ENCODE measurements around the gene HSF2. TPM values are rescaled to one million over a fixed set of nuclear protein-coding genes. Genes with fewer than 3 reads are reported as not detected.

The HSF2 gene
- total RNA-seq, 2 experiments from 2014 or later, result 12.0 to 13.3 TPM

DNA sequence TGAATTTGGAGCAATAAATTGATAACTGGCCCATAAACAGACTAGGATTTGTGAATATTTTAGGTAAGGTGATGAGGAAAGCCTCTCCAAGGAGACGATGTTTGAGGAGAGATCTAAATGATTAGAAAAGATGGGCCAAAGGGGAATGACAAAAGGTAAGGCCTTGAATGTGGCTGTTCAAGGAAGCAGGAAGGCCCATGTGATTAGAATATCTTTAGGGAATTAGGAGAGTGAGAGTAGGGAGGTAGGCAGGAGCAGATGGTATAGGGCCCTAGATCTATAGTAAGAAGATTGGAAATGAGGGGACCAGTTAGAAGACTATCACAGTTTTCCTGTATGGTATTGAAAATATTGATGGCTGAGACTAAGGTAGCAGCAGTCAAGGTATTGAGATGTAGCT is 6.7 kb downstream of the HSF2 start:
- Mint-ChIP-seq H3K4me3 (no peak overlapping the region), H3K27me3 (no peaks in the 10 kb centered on the region), H3K27ac (no peak overlapping the region), H3K4me1 (peaks cover 33% of the 10 kb centered on the region), H3K9me3 (no peaks in the 10 kb centered on the region), H3K36me3 (ENCODE audit: low read depth) (peaks cover 32% of the 10 kb centered on the region)
- POLR2A ChIA-PET, result no interaction called here
- CTCF ChIA-PET, result interaction anchor here (1.3 kb wide), 1 partner anchor 9 kb away, joined by 4 read pairs; no protein-coding TSS in a partner anchor
- DNase-seq, result no peak

DNA sequence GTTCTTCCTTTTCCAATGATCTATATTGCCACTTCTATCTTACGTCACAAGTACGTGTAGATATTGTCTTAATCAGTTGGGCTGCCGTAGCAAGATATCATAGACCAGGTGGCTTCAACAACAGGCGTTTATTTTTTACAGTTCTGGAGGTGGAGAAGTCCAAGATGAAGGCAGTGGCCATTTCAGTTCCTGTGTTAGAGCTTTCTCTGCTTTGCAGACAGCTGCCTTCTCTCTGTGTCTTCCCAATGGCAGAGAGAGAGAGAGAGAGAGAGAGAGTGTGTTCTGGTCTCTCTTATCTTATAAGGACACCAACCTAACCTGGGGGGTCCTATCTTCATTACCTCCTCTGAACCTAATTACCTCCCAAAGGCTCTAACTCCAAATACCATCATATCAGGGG is 8.3 kb downstream of the HSF2 start:
- Mint-ChIP-seq H3K9me3 (no peaks in the 10 kb centered on the region), H3K27me3 (no peaks in the 10 kb centered on the region), H3K4me3 (no peak overlapping the region), H3K36me3 (ENCODE audit: low read depth) (peaks cover 42% of the 10 kb centered on the region), H3K27ac (no peak overlapping the region), H3K4me1 (peaks cover 20% of the 10 kb centered on the region)
- no peak for DNase-seq
- POLR2A ChIA-PET, result interaction anchor here (1.1 kb wide), 1 partner anchor 64 kb away, joined by 4 read pairs; the partner anchor contains the start of gene SERINC1
- CTCF ChIA-PET, result interaction anchor here (1.9 kb wide), 1 partner anchor 9 kb away, joined by 7 read pairs; the partner anchor contains the start of gene HSF2

DNA sequence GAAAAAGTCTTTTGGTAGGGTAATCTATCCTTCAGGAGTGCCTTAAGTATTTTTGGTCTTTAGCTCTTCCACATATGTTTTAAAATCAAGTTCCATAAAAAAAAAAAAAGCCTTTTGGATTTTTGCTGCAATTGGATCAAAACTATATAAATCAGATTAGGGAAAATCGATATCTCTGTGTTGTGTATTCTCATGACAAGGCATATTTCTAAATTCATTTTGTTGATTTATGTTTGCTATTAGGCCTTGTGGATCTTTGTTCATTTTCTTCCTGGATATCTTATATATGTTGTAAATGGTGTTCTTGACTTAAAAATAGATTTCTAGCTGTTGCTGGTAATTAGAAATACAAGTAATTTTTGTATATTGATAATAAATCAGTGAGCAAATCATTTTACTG is 8.8 kb downstream of the HSF2 start:
- no peak overlapping the region for H3K27ac Mint-ChIP-seq
- H3K9me3 Mint-ChIP-seq, result no peaks in the 10 kb centered on the region
- H3K4me1 Mint-ChIP-seq, result peaks cover 20% of the 10 kb centered on the region
- ChIA-PET CTCF (interaction anchor here (0.7 to 1.9 kb wide), 3 partner anchors 9 to 35 kb away, joined by 4 to 7 read pairs (median 5); partner anchors contain the start of gene HSF2), POLR2A (interaction anchor here (1.1 kb wide), 1 partner anchor 63 kb away, joined by 4 read pairs; the partner anchor contains the start of gene SERINC1)
- DNase-seq, result no peak
- peaks cover 43% of the 10 kb centered on the region for H3K36me3 Mint-ChIP-seq (ENCODE audit: low read depth)
- no peak overlapping the region for H3K4me3 Mint-ChIP-seq
- no peaks in the 10 kb centered on the region for H3K27me3 Mint-ChIP-seq

DNA sequence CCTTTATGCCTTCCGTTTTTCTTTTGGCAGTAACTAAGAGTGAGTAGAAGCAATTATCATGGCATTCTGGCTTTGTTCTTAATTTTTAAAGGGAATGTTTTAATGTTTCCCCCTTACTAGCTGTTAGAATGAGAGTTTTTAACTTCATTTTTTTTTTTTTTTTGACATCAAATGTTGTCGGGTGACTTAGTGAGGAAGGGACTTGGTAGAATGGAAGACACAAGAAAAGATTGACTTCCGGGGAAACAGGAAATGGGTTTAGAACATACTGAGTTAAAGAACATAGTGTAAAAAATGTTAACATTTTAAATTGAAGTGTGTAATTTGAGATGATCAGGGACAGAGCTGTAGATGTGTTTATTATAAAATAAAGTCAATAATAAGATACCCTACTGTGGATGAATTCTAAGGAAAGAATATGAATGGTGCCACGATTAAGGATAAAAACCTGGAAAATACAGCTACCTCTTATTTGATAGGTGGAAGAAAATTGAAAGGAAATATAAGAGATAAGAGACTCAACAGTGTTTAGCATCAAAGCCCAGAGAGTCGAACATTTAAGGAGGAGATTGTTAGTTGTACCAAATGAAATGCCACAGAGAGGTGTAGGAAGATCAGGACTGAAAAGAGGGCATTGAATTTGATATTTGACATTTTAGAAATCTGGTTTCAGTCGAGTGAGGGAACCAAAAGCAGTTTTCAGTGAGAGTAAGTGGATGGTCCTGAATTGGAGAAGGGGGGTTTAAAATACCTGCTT is 9.4 kb downstream of the HSF2 start:
- POLR2A ChIA-PET, result interaction anchor here (2.1 kb wide), 1 partner anchor 63 kb away, joined by 7 read pairs; the partner anchor contains the start of gene SERINC1
- DNase-seq, result no peak
- peaks cover 19% of the 10 kb centered on the region for H3K4me1 Mint-ChIP-seq
- no peaks in the 10 kb centered on the region for H3K27me3 Mint-ChIP-seq
- peak overlapping the region; percentile 36 for H3K4me3 Mint-ChIP-seq
- peak overlapping the region; percentile 50 for H3K27ac Mint-ChIP-seq
- CTCF ChIA-PET, result interaction anchor here (0.7 to 1.9 kb wide), 3 partner anchors 10 to 34 kb away, joined by 4 to 7 read pairs (median 5); partner anchors contain the start of gene HSF2
- H3K36me3 Mint-ChIP-seq (ENCODE audit: low read depth), result peaks cover 48% of the 10 kb centered on the region
- no peaks in the 10 kb centered on the region for H3K9me3 Mint-ChIP-seq

DNA sequence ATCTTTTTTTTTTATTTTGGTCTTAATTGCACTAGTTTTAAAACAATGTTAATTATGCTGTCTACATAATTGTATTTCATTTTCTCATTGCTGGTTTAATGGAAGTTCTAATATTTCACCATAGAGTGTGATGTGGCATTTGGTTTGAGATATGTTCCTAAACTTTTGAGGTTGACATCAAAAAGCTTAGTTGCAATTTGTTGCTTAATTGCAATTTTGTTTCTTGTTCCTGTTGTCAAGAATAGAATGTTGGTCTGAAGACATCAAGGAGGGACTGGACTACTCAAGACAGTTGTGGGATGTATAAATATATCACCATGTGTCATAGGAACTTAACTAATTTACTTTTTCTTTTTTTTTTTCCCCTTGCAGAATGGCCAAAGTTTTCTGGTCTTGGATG is 12.5 kb downstream of the HSF2 start:
- H3K36me3 Mint-ChIP-seq (ENCODE audit: low read depth), result peaks cover 49% of the 10 kb centered on the region
- DNase-seq, result no peak
- H3K27me3 Mint-ChIP-seq, result no peaks in the 10 kb centered on the region
- H3K27ac Mint-ChIP-seq, result no peak overlapping the region
- H3K9me3 Mint-ChIP-seq, result no peaks in the 10 kb centered on the region
- CTCF ChIA-PET, result no interaction called here
- no peak overlapping the region for H3K4me3 Mint-ChIP-seq
- POLR2A ChIA-PET, result no interaction called here
- peaks cover 14% of the 10 kb centered on the region for H3K4me1 Mint-ChIP-seq

DNA sequence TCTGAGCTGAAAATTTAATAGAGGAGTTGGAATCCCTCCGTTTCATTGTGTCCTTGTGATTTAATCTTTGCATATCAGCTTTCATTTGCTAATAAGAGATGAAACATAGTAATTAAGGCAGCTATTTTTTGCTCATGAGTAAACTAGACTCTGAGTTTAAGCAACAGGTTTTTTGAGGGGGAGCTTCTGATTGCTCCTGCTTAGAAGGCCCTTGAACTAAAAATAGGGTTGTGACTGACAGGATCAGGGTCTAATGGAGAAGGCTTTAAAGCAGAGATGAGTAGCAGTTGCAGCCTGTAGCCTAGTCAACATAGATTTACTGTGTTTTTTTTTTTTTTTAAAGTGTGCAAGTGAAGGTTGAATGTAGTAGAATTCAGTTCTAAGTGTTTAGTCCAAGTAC is 17.4 kb downstream of the HSF2 start:
- no peak overlapping the region for H3K4me3 Mint-ChIP-seq
- H3K4me1 Mint-ChIP-seq, result no peaks in the 10 kb centered on the region
- H3K36me3 Mint-ChIP-seq (ENCODE audit: low read depth), result peaks cover 40% of the 10 kb centered on the region
- CTCF ChIA-PET, result interaction anchor here (0.8 kb wide), 1 partner anchor 61 kb away, joined by 3 read pairs; no protein-coding TSS in a partner anchor
- H3K27me3 Mint-ChIP-seq, result no peaks in the 10 kb centered on the region
- no peak overlapping the region for H3K27ac Mint-ChIP-seq
- POLR2A ChIA-PET, result no interaction called here
- no peak for DNase-seq
- no peaks in the 10 kb centered on the region for H3K9me3 Mint-ChIP-seq

DNA sequence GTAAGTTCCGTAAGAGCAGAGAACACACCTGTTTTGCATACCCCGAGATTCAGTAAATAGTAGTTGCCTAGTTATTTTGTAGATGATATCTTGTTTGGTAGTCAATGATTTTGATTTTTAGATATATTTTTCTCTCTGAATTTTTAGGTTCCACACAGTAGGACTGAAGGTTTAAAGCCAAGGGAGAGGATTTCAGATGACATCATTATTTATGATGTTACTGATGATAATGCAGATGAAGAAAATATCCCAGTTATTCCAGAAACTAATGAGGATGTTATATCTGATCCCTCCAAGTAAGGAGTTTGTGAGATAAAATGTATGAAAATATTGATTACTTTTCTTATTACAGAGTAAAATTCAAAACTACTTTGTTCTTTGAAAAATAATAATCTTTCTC is 22.6 kb downstream of the HSF2 start:
- POLR2A ChIA-PET, result no interaction called here
- DNase-seq, result no peak
- peaks cover 53% of the 10 kb centered on the region for H3K36me3 Mint-ChIP-seq (ENCODE audit: low read depth)
- peaks cover 13% of the 10 kb centered on the region for H3K4me1 Mint-ChIP-seq
- CTCF ChIA-PET, result interaction anchor here (1.3 kb wide), 1 partner anchor 10 kb away, joined by 3 read pairs; no protein-coding TSS in a partner anchor
- H3K27me3 Mint-ChIP-seq, result no peaks in the 10 kb centered on the region
- H3K4me3 Mint-ChIP-seq, result no peak overlapping the region
- H3K9me3 Mint-ChIP-seq, result no peaks in the 10 kb centered on the region
- no peak overlapping the region for H3K27ac Mint-ChIP-seq

DNA sequence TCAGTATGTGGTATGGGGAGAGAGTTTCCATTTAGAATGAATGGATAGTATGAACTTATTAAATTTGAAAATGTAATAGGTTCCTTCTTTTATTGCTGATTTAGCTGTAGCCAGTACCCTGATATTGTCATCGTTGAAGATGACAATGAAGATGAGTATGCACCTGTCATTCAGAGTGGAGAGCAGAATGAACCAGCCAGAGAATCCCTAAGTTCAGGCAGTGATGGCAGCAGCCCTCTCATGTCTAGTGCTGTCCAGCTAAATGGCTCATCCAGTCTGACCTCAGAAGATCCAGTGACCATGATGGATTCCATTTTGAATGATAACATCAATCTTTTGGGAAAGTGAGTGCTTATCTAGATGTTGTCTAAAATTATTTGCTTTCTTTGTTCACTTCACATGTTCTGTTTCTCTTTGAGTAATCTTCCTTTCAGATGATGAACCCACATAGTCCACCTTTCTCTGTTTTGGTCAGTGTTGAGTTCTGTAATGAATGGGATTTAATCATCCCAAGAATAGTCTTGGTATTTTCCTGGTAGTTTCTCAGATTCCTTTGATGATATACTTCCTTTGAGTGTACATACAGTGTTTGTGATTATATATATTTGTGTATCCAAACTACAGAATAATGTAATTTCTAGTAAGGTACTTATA is 23.3 kb downstream of the HSF2 start:
- Mint-ChIP-seq H3K4me3 (no peak overlapping the region), H3K36me3 (ENCODE audit: low read depth) (peaks cover 57% of the 10 kb centered on the region), H3K9me3 (no peaks in the 10 kb centered on the region), H3K27ac (no peak overlapping the region), H3K4me1 (peaks cover 13% of the 10 kb centered on the region), H3K27me3 (no peaks in the 10 kb centered on the region)
- no peak for DNase-seq
- CTCF ChIA-PET, result interaction anchor here (1.3 kb wide), 1 partner anchor 9 kb away, joined by 3 read pairs; no protein-coding TSS in a partner anchor
- POLR2A ChIA-PET, result no interaction called here

DNA sequence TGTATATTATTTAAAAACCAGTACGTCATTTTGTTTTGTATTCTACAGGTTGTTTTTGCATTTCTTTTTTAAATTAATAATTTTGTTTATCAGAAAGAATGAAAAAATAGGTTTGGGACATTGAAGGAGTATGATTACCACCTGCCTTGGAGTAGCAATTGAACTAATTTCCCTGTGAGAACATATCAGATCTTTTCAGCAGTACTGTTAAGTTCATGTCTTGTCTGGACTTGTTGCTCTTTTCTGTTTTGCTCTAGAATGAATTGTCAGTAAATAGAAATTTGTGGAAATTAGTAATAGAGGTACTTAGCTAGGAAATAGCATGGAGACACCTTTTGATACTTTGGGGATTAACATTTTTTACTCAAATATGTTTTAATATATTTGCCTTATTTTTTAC is 24.3 kb downstream of the HSF2 start:
- CTCF ChIA-PET, result no interaction called here
- Mint-ChIP-seq H3K27me3 (no peaks in the 10 kb centered on the region), H3K36me3 (ENCODE audit: low read depth) (peaks cover 64% of the 10 kb centered on the region), H3K4me3 (no peak overlapping the region), H3K4me1 (peaks cover 13% of the 10 kb centered on the region), H3K27ac (no peak overlapping the region), H3K9me3 (no peaks in the 10 kb centered on the region)
- DNase-seq, result no peak
- POLR2A ChIA-PET, result no interaction called here

DNA sequence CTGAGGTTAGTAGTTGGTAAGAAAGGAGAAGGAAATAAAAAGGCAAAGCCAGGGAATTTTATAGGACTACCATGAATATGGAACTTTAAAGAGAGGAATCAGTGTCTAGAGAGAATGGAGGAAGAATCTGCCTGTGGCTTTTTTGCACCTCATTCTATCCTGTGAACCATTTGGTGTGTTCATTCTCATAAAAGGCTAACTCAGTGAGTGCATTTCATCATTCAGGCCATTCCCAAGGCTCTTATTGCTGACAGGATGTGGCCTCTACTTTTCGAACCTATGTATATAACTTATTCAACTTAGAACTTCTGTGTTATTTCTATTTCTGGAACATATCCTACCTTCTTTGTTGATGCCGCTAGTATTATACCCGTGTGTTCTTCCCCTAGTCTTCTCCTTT is 27.1 kb downstream of the HSF2 start:
- Mint-ChIP-seq H3K9me3 (no peaks in the 10 kb centered on the region), H3K27me3 (no peaks in the 10 kb centered on the region), H3K27ac (no peak overlapping the region), H3K4me1 (peaks cover 13% of the 10 kb centered on the region), H3K4me3 (no peak overlapping the region), H3K36me3 (ENCODE audit: low read depth) (peaks cover 72% of the 10 kb centered on the region)
- POLR2A ChIA-PET, result no interaction called here
- DNase-seq, result no peak
- CTCF ChIA-PET, result no interaction called here

DNA sequence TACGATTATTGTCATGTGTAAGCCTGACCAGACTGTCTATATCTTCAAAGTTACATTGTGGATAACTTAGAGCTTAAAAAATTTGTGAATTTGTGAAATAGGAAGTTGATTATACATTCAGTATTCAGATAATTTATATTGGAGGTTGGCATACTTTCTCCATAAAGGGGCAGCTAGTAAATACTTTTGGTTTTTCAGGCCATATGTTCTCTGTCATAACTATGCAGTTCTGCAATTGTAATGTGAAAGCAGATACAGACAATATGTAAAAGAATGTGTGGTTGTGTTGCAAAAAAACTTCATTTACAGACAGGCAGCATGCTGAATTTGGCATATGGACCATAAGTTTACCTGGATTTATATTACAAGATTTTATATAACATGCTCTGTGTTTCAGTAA is 29.3 kb downstream of the HSF2 start:
- POLR2A ChIA-PET, result no interaction called here
- CTCF ChIA-PET, result no interaction called here
- DNase-seq, result no peak
- no peaks in the 10 kb centered on the region for H3K27me3 Mint-ChIP-seq
- no peak overlapping the region for H3K4me3 Mint-ChIP-seq
- H3K9me3 Mint-ChIP-seq, result no peaks in the 10 kb centered on the region
- no peak overlapping the region for H3K27ac Mint-ChIP-seq
- H3K4me1 Mint-ChIP-seq, result peaks cover 13% of the 10 kb centered on the region
- H3K36me3 Mint-ChIP-seq (ENCODE audit: low read depth), result peaks cover 71% of the 10 kb centered on the region

DNA sequence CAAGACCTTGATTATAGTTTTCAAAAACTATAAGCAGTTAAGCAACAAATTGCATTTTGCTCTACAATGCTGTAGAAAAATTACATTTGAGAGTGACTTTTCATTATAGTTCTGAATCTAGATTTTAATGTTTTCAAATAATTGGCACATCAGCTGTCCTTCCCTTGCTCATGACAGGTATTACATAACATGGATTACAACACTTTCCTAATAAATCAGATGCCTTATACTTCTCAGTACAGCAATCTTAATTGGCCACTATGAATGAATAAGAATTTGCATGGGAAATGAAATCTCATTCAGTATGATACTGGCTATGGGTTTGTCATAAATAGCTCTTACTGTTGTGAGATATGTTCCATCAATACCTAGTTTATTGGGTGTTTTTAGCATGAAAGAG is 29.9 kb downstream of the HSF2 start:
- Mint-ChIP-seq H3K36me3 (ENCODE audit: low read depth) (peaks cover 68% of the 10 kb centered on the region), H3K9me3 (no peaks in the 10 kb centered on the region), H3K27me3 (no peaks in the 10 kb centered on the region), H3K4me3 (no peak overlapping the region), H3K27ac (no peak overlapping the region), H3K4me1 (peaks cover 10% of the 10 kb centered on the region)
- DNase-seq, result no peak
- POLR2A ChIA-PET, result no interaction called here
- CTCF ChIA-PET, result no interaction called here

DNA sequence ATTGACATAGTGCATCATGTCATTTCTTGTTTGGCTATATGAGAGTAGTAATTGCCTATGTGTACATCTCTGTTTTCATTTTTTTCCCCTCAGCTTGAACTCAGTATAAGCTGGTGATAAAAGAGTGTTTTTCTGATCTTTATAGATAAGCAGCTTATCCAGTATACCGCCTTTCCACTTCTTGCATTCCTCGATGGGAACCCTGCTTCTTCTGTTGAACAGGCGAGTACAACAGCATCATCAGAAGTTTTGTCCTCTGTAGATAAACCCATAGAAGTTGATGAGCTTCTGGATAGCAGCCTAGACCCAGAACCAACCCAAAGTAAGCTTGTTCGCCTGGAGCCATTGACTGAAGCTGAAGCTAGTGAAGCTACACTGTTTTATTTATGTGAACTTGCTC is 32.3 kb downstream of the HSF2 start:
- H3K4me1 Mint-ChIP-seq, result peaks cover 8% of the 10 kb centered on the region
- peaks cover 60% of the 10 kb centered on the region for H3K36me3 Mint-ChIP-seq (ENCODE audit: low read depth)
- H3K27me3 Mint-ChIP-seq, result no peaks in the 10 kb centered on the region
- ChIA-PET CTCF (interaction anchor here (0.7 to 1.0 kb wide), 2 partner anchors 9 to 407 kb away, joined by 3 read pairs; no protein-coding TSS in a partner anchor), POLR2A (interaction anchor here (2.6 kb wide), 1 partner anchor 40 kb away, joined by 14 read pairs; the partner anchor contains the start of gene SERINC1)
- DNase-seq, result no peak
- no peaks in the 10 kb centered on the region for H3K9me3 Mint-ChIP-seq
- H3K4me3 Mint-ChIP-seq, result no peak overlapping the region
- no peak overlapping the region for H3K27ac Mint-ChIP-seq

Data from activated CD4-positive, alpha-beta memory T cell treated with anti-CD3 and anti-CD28 coated beads, Interleukin-2, amount 10 ng/mL, durations not matched to agents 7 days and 5 days (primary cell).